Glutamatergic neuron (in vitro differentiated cells): Measurements from ENCODE around the gene CEP20. TPM values are rescaled to one million over a fixed set of nuclear protein-coding genes. Genes with fewer than 3 reads are reported as not detected.

Experiments used
- DNase-seq: peaks from one replicate; pipeline ENCODE4 v3.0.0; 2022
- H3K27ac Mint-ChIP-seq: one replicate; pipeline ENCODE4 v1.8.0; 2020; ENCODE audit warnings: mild to moderate bottlenecking, mixed read lengths, inconsistent platforms; ENCODE audit not compliant: unreplicated experiment
- H3K27me3 Mint-ChIP-seq: one replicate; pipeline ENCODE4 v1.8.0; 2020; ENCODE audit warnings: mild to moderate bottlenecking, moderate library complexity, mixed read lengths, inconsistent platforms; ENCODE audit not compliant: unreplicated experiment
- H3K36me3 Mint-ChIP-seq: one replicate; pipeline ENCODE4 v1.8.0; 2020; ENCODE audit warnings: mild to moderate bottlenecking, mixed read lengths, inconsistent platforms; ENCODE audit not compliant: unreplicated experiment
- H3K4me1 Mint-ChIP-seq: one replicate; pipeline ENCODE4 v1.8.0; 2020; ENCODE audit warnings: mild to moderate bottlenecking, low read depth, mixed read lengths, inconsistent platforms; ENCODE audit not compliant: unreplicated experiment
- H3K4me3 Mint-ChIP-seq: one replicate; pipeline ENCODE4 v1.8.0; 2020; ENCODE audit warnings: mild to moderate bottlenecking, mixed read lengths, inconsistent platforms; ENCODE audit not compliant: unreplicated experiment
- H3K9me3 Mint-ChIP-seq: one replicate; pipeline ENCODE4 v1.8.0; 2020; ENCODE audit warnings: mild to moderate bottlenecking, moderate library complexity, mixed read lengths, inconsistent platforms; ENCODE audit not compliant: unreplicated experiment
- CTCF ChIP-seq: fragments of 200-600 bp; sonication (generic); IDR thresholded peaks from one replicate; pipeline ENCODE4 v1.5.0; 2021; ENCODE audit not compliant: partially characterized antibody, unreplicated experiment
- total RNA-seq: library from RNA; stranded (reverse); fragmentation: NEBNext Ultra II Directional; extraction: Animal tissue kit (Norgen Biotek cat#: 25700); gene quantifications from one replicate; pipeline ENCODE4 v1.2.1, GENCODE V29; 2021; ENCODE audit not compliant: unreplicated experiment

CEP20 gene
- total RNA-seq, 1 donor from 2014 or later: 20.3 TPM

- no peak overlapping the region for H3K27ac Mint-ChIP-seq
- no peak for TF ChIP-seq CTCF
- no peaks in the 10 kb centered on the region for H3K36me3 Mint-ChIP-seq
- no peaks in the 10 kb centered on the region for H3K4me1 Mint-ChIP-seq
- no peak for DNase-seq
- H3K4me3 Mint-ChIP-seq: no peak overlapping the region
- no peaks in the 10 kb centered on the region for H3K27me3 Mint-ChIP-seq
- no peaks in the 10 kb centered on the region for H3K9me3 Mint-ChIP-seq
These were observed 7.7 kb downstream of the CEP20 start for GRCh38 chr16:15880434-15881308.

- no peak overlapping the region for H3K4me3 Mint-ChIP-seq
- H3K36me3 Mint-ChIP-seq: no peaks in the 10 kb centered on the region
- no peak overlapping the region for H3K27ac Mint-ChIP-seq
- DNase-seq: no peak
- no peaks in the 10 kb centered on the region for H3K27me3 Mint-ChIP-seq
- TF ChIP-seq CTCF: no peak
- no peaks in the 10 kb centered on the region for H3K4me1 Mint-ChIP-seq
- H3K9me3 Mint-ChIP-seq: no peaks in the 10 kb centered on the region
These were observed 9.1 kb downstream of the CEP20 start for GRCh38 chr16:15879255-15879811.

DNA sequence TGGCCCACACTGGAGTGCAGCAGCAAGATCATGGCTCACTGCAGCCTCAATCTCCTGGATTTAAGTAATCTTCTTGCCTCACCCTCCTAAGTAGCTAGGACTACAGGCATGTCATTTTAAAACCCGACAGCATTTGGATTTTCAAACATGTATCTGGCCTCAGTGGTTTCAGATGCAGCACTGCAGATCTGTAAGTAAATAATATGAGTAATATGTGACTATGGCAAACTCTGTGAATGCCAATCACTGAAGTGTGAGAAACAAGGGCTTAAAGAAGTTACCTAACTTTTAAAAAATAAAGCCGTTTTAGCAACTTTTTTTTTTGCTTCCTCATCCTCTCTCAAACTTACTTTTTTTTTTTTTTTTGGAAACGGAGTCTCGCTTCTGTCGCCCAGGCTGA, 11.9 kb downstream of the CEP20 start:
- Mint-ChIP-seq H3K9me3 (no peaks in the 10 kb centered on the region), H3K27ac (no peak overlapping the region), H3K4me3 (no peak overlapping the region), H3K27me3 (no peaks in the 10 kb centered on the region), H3K4me1 (no peaks in the 10 kb centered on the region), H3K36me3 (no peaks in the 10 kb centered on the region)
- TF ChIP-seq CTCF: no peak
- DNase-seq: no peak

GRCh38 chr16:15874745-15875314, 13.6 kb downstream of the CEP20 start:
- H3K27ac Mint-ChIP-seq: no peak overlapping the region
- H3K4me3 Mint-ChIP-seq: no peak overlapping the region
- no peaks in the 10 kb centered on the region for H3K9me3 Mint-ChIP-seq
- peak; percentile 61 for DNase-seq
- peak; percentile 73 for TF ChIP-seq CTCF
- no peaks in the 10 kb centered on the region for H3K27me3 Mint-ChIP-seq
- H3K36me3 Mint-ChIP-seq: no peaks in the 10 kb centered on the region
- H3K4me1 Mint-ChIP-seq: no peaks in the 10 kb centered on the region

DNA sequence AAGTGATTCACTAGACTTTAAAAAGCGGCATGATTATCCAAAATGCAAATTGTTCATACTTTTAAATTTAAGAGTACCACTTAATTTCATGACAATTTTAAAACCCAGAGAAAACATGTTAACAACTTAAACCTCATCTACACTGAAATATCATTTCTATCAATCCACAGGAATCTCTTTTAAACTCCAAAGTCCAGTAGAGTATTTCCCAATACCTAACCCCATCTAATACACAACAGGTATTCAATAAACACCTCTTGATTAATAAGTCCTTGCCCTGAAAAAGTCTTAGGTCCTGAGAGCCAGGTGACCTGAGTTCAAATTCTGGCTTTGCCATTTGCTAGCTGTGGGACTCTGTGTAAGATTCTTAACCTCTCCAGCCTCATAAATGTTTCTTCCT, 14.7 kb downstream of the CEP20 start:
- no peaks in the 10 kb centered on the region for H3K9me3 Mint-ChIP-seq
- no peaks in the 10 kb centered on the region for H3K4me1 Mint-ChIP-seq
- H3K36me3 Mint-ChIP-seq: no peaks in the 10 kb centered on the region
- no peak overlapping the region for H3K27ac Mint-ChIP-seq
- TF ChIP-seq CTCF: no peak
- H3K27me3 Mint-ChIP-seq: no peaks in the 10 kb centered on the region
- H3K4me3 Mint-ChIP-seq: no peak overlapping the region
- no peak for DNase-seq
